Testis (tissue), 2 donors: ENCODE data around the gene SEL1L3.

Experiments used
- CTCF ChIP-seq, 3 experiments: fragments of 450-650 bp in 2 of 3; fragments of 200-600 bp in 1 of 3; sonication (generic) in 1 of 3; IDR thresholded peaks; one replicate each; pipeline ENCODE4 v1.5.1; 2016 to 2019; ENCODE audit warnings: antibody characterized with exemption in 3 of 3, mild to moderate bottlenecking in 2 of 3, moderate library complexity in 1 of 3
- POLR2A ChIP-seq: fragments of 450-650 bp; IDR thresholded peaks from one replicate; pipeline ENCODE4 v1.6.1; 2017; ENCODE audit warnings: antibody characterized with exemption, mild to moderate bottlenecking, moderate library complexity

- TF ChIP-seq CTCF (IDR thresholded peaks at IDR 0.05) (no peak), POLR2A (no peak)
Measured at GRCh38 chr4:25818371-25818871, 44.4 kb downstream of the SEL1L3 start.
